Kasumi-1 (cell line): ENCODE results near the gene REG4.
"Not testable (repeated sequence)": the region's sequence is repeated elsewhere in the genome, so short reads cannot be mapped to it uniquely, and the experiment has no call there.

Experiments used
- DNase-seq, 2 experiments: peaks; one replicate each; lab custom pipeline; 2025; lab: John Stamatoyannopoulos, UW

Gene REG4

DNA sequence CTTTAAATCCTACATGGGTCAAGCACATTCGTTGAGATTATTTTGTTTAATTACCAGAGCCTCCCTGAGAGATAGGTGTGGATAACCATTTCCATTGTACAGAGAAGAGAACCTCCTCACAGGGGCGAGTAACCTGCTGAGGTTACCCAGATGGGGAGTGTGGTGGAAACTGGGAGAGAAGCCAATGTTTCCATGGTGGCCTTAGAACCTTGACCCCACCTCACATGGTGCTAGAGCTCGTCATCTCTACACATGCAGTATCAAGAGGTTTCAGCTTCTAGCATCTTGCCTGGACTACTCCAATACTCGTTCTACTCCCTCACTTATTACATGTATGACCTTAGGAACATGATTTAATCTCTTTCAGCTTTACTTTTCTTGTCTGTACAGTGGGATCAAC, 4.8 kb downstream of the REG4 start:
- DNase-seq: no peak

DNA sequence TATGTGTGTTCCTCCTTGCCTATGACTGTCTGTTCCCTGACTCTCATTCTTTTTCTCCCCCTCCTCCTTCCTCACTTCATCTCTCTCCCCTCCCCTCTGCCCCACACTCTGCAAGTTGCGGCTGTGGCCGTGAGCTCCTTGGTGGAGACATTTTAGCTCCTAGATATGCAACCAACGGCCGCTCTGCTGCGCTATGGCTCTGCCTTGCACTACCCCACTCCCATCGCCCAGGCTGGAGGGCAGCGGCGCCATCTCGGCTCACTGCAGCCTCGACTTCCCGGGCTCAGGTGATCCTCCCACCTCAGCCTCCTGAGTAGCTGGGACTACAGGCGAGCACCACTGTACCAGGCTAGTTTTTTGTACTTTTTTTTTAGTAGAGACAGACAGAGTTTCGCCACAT, 5.5 kb downstream of the REG4 start:
- DNase-seq: no peak

DNA sequence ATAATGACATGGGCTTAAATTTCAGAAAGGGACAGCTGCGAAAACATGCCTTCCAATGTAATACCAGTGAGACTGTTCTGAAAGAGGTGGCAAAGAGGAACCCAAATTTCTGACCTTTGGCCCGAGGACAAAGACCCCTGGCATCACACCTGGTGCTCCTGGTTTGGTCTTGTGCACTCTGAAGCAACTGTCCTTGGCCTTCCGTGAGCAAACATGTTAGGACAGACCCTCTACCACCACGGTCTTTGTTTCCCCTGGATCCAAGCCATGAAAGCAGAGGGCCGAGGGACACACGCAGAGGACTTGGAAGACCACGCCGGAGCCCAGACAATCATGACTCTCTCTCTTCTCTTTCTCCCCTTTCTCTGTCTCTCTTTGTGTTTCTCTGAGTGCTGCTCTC, 6.0 kb downstream of the REG4 start:
- no peak for DNase-seq

DNA sequence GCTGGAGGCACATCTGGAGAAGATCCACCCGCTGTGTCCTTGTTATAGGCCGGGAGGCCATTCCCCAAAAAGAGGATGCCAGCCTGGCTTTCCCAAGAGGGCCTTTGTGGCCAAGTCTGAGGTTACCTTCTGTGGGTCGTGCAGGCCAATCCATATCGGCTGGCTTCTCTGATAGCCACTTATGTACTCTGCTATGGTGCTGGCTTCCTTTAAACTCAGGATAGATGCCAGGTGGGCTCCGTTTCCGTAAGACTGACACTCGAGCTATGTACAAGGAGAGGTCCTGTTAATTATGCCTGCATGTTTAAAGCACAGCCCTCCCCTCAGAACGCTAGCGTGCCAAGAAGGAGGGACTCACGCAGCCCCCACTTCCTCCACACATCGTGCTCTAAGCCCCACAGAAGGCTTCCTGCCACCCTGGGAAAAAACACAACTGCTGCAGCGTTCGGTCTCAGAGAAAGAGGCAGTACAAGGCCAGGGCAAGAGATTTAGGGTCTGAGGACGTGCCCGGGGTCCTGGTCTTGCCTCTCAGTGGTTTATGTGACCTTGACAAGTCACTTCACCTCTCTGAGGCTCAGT, 11.6 kb downstream of the REG4 start:
- DNase-seq: no peak

DNA sequence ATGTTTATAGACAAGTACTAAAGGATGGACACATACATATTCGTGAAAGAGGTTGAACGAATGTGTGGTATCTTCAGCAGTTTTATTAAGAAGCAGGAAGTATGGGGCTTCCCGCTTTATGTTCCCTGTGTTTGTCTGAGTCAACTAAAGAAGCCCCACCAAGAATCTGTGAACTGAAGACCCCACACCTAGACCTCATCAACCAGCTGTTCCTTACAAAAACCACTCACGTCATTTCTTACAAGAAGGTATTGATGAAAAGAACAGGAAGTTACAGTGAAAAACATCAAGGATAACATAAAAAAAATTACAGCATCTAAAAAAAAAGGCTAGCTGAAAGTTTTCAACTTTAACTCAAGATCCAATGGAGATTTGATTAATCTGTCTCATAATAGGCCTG, 12.3 kb downstream of the REG4 start:
- no peak for DNase-seq

DNA sequence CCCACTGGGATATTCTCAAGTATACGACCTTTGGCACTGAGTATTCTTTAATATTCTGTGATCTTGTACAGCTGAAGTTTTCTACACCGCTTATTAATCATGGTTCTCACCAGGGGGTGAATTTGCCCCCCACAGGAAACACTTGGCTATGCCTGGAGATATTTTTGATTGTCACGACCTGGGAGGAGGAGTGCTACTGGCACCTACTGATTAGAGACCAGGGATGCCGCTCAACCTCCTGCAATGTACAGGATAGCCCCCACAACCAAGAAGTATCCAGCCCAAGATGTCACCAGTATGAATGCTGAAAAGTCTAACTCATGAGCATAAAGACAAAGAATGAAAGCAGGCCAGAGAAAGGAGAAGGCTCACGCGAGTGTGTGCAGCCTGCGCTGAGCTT, 13.7 kb downstream of the REG4 start:
- no peak for DNase-seq

DNA sequence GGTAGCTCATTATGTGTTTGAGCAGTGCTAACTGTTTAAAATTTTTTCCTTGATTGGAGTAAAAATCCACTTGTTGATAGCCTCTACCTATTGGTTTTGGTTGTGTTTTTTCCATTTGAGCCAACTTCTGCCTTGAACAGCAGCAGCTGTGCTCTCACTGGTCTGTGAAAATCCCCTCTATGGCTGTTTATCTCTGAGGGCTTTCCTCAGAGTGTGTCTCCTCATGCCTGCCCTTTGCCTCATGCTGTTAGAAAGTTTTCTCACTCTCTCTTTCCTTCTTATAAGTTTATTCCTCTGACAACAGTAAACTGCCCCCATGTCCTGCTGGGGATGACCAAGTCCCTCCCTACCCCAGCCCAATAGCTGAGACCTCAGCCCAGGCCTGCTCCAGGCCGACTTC, 14.1 kb downstream of the REG4 start:
- DNase-seq: no peak

DNA sequence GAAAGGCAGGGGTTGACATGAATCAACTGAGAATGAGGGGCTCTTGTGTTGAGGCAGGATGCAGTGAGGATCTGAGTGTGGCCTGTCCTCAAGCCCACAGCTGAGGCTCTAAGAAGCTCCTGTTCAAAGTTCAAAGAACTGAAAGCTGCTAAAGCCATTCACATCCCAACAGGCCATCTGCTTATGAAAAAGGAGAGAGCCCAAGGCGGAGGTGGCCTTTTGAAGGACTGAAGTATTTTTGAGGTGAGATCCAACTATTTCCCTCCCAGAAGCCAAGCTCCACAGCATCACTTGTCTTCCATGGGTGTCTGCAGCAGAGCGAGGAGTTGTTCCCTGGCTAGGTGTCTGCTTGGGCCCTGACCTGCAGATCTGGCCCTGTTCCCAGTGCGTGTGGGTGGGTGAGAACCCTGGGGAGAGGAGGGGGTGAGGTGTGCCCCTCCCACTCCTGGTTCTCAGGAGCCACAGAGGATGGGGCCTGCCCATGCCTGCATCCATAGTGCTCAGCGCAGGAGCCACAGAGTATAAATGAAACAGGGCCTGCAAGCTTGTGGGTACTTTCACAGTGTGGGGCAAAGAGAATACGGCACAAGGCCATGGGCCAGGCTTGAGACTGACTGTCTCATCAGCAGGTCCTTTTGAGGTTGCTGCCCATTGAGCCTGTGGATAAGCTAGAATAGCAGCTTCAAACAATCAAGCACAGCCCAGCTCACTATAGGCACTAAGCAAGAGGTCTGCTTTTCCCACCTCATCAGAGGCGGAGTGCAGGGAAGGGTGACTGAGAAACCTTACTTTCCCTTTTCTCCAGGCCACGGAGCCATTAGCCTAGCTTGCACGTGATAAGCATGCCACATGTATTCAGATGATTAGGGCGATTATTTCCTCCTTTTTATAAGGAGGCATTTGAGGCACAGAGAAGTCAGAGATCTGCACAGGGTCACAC, 15.7 kb downstream of the REG4 start:
- no peak for DNase-seq

DNA sequence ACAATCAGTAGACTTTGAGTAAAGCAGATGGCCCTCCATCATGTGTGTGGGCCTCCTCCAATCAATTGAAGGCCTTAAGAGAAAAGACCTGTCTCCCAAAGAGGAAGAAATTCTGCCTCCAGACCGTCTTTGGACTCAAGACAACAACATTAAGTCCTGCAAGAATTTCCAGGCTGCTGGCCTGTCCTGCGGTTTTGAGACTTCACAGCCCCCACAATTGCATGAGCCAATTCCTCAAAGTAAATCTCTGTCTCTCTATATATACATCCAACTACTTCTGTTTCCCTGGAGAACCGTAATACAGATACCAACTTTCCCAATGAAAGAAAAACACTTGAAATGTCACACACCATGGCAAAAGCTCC, 16.4 kb downstream of the REG4 start:
- no peak for DNase-seq

DNA sequence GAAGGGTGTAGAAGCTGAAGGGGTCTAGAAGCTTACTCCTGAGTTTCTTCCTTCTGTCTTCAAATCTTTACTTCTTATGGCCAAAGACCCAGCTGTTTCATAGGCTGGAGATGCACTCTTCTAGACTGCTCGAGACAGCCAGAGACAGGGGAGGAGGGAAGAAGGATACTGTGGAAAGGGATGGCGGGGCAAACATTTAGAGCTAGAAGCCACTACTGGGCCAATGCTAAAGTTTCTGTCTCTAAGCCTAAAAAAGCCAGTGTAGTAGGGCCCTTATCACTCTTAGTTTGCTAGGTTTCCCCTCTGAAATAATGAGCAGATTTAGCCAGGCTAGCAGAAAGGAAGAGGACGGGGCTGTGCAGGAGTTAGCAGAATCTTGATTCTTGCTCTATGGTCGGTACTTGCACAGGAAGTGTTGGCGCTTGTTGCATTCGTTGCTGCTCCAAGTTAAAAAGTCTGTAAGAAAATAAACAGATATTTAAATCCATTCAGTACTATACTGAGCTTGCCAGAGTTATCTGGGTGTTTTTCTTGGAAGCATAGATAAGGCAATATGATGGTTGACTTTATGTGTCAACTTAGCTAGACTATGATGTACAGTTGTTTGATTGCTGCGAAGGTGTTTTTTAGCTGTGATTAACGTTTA, 16.9 kb downstream of the REG4 start:
- no peak for DNase-seq

DNA sequence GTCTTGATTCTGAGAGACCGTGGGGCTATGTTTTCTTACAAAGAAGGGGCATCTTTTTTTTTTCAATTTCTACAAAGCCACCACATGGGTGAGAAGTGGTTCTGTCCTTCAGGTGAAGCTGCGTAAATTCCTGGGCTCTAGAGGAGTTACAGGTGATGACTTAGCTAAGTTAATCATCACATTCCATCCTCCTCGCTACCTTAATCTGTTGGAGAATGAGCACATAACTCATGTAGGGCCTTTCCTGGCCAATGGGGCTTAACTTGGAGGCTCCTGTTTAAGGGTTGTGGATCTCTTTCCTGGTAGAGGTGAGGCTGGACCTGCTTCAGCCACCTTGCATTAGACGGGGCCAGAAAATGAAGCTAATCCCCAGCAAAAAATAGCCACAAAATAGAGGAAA, 19.9 kb downstream of the REG4 start:
- DNase-seq: no peak

DNA sequence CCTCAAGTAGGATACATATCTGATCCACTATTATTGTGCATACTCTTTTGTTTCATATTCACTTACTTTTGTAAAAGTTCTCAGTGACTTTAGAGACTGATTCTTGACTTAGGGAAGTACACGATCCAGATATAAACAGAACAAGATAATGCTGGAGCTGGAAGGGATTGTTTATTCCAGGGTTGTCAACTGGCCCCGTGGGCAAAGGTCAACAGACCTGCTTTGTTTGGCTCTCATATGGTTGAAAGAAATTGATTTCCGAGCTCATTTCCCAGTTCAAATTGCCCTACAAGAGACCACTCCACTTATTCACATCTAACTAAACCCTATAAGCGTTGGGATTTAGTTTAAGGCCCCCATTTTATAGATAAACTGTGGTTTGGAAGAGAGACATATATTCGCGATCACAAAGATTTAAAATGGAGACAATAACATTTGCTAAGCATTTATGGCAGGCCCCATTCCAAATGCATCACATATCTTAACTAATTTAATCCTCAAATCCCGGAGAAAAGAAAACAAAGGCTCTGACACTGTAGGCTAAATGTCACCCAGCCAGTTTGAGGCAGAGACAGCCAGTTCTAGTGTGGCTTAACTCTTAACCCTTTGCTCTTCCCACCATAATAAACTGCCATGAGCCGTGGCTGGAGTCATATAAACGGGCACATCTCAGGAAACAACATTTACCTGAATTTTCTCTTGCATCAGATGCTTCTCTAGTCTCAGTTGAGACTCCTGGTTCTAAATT, 20.6 kb downstream of the REG4 start:
- no peak for DNase-seq

DNA sequence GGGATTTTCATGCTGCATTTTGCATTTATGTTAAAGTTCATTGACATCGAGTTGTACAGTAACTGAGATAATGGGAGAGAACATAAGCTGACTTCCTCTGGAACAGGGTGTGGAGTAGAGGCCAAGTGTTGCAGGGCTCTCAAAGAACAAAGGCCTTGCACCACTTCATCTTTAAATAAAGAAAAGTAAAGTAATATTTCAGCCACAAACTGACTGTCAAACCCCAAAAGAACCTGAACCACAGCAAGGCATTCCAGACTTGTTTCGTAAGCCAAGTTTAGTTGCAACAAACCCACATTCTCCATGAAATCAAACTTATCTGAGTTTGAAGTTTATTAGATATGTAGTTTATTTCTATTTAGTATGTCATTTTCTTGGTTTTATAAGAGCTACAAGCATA, 23.5 kb downstream of the REG4 start:
- no peak for DNase-seq

DNA sequence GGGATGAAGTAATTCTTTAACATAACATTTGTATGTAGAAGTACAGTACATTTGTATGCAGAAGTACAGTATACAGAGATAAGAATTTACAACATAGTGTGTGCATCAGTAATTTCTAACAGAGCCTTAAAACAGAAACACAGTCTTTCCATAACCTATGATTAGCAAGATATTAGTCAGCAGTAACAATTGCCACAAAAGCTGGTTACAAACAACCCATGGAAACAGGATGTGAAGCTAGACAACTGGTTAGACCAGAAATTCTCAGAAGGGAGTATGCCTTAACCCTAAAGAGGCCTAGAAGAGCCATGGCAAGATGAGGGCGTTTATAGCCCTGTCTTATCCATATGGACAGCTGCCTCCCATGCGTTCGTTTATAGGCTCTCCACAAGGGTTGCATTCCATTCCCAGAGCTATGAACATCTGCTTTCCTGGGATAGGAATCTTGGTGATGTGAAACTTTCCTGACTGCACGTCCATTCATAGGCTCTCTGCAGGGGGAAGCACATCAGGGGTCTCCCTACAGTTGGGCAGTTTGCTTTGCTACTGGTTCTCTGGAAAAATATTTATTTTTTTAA, 24.7 kb downstream of the REG4 start:
- not testable (repeated sequence) for DNase-seq

DNA sequence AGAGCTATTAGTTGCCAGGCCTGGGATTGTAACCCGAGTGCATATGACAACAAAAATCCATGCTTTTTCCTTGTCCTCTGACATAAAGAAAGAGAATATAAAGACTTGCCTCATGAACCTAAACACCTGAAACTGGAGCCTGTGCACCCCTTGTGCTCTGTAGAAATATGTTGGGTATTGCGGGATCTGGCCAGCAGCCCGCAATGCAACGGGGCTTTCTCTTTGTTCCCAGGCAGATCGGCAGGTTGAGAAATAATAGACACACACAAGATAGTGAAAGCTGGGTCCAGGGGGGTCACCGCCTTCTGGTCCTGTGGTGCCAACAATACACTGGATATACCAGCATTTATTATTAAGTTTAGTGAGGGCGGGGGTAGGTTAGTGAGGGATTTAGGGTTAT, 25.2 kb downstream of the REG4 start:
- not testable (repeated sequence) for DNase-seq

DNA sequence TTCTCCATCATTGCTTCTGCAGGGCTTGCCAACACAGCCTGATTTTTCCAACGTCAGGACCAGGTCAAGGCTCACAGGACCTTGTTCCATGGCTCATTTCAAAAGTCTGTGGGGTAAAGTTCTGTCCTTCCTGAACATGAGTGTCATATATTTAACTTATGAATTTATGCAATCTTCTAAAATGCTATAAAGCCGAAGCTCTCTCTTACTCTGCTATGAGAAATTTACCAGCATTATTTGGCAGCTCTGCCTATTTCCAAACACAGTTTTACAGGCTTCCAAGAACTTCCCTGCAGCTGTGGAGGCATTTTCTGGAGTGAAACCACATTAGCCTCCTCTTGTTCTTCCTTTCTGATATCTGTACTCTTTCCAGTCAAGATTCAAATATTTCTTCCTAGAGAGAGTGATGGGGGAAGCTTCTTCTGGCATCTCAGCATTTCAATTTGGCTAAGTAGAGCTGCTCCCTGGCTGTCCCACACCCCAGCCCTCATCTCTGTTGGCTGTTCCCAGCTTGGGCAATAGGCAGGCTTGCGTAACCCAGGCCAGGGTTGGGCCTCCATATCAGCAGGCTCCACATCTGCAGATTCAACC, 27.0 kb downstream of the REG4 start:
- DNase-seq: no peak

DNA sequence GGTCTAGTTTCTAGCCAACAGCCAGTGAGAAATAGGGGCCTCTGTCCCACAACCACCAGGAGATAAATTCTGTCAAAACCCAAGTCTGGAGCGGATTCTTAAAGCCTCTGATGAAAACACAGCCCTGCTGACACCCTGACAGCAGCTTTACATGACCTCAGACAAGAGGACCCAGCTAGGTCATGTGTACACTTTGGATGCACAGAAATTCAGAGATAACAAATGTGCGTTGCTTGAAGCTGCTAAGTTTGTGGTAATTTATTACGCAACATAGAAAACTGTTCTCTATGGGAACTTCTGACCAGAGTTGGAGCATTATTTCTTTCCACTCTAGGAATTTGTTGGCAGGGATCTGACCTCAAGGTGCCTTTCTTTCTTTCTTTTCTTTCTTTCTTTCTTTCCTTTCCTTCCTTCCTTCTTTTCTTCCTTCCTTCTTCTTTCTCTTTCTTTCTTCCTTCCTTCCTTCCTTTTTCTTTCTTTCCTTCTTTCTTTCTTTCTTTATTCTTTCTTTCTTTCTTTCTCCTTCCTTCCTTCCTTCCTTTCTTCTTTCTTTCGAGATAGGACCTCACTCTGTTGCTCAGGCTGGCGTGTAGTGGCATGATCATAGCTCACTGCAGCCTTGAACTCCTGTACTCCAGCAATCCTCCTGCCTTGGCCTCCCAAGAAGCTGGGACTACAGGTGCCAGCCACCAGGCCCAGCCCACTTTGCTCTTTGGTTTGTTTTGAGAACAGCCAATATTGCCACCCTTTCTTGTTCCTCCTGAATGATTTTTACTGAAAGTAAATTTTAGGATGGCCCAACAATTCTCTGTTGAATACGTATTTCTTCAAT, 27.7 kb downstream of the REG4 start:
- DNase-seq: peak in 1 of 2 experiments; percentile 29

DNA sequence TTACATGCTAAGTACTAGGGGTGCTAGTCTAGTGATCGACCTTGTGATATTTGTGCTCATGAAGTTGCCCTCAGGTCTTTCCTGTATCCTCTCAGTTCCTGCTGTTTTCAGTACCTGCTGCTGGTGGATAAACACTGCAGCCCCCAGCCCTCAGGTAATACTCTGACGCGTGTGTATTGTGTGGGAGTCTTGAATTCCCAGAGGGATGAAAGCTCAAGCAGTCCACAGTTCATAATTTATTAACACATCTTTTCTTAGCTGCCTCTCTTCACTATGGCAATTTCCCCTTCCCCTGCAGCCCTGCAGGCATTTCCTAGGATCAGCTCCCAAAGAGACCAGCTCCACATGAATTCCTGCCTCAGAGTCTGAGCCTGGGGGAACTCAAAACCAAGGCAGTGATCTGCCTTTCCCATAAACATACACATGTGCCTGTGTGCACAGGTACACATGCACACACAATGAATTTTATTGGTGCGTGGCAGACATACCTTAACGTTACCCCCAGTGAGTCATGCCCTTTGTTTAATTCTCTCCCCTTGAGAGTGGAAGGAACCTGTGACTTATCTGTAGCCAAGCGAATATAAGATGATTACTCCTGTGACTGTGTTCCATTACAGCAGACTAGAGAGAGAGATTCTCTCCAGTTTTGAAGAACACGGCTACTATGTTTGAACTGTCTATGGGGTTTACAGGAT, 28.5 kb downstream of the REG4 start:
- DNase-seq: no peak

DNA sequence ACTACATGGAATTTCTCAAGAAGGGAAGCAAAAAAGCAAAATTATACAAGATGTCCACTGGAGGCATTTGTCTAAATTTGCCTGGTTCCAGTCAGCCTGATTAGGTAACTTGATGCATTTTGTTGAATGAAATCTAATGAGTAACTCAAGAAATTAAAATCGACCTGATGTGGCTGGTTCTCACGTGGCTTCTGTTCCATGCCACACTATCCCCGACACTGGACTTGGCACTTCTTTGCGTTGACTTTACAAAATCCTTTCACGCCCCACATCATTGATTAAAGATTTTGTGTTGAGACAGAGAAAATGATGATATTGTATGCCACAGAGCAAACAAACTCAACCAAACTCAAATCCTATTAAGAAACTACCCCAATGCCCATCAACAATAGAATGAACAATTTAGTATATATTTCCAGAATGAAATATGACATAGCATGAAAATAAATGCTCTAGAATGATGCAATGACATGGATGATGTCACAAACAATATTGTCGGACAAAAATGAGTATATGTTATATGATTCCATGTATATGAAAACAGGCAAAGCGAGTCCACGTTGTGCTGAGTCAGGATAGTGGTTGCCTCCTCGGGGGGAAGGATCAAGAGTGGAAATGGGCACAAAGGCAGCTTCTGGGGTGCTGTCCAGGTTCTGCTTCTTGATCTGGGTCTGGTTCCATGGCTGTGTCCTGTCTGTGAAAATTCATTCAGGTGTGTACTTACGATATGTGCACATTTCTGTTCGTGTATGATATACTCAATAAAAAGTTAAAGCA, 29.6 kb downstream of the REG4 start:
- DNase-seq: no peak
